Stimulated activated CD8-positive, alpha-beta memory T cell treated with anti-CD3 and anti-CD28 coated beads, Interleukin-15, amount 100 ng/mL, for 24 hours (primary cell): Measurements from ENCODE around the gene CCDC192.

Experiments used
- DNase-seq: peaks from one replicate; pipeline ENCODE4 v3.0.0-alpha.2; 2020; ENCODE audit warnings: low read depth

CCDC192 gene

GRCh38 chr5:127810707-127811490 is 107.7 kb downstream of the CCDC192 start:
- no peak for DNase-seq

- no peak for DNase-seq
These were observed 109.4 kb downstream of the CCDC192 start for GRCh38 chr5:127812570-127812969.

- DNase-seq, result no peak
These were observed 110.7 kb downstream of the CCDC192 start for GRCh38 chr5:127813633-127814587.

GRCh38 chr5:127814588-127814973 is 111.4 kb downstream of the CCDC192 start:
- no peak for DNase-seq

GRCh38 chr5:127820910-127821553 is 117.8 kb downstream of the CCDC192 start:
- DNase-seq, result no peak

GRCh38 chr5:127821896-127822295 is 118.7 kb downstream of the CCDC192 start:
- no peak for DNase-seq

- no peak for DNase-seq
These were observed 120.9 kb downstream of the CCDC192 start for GRCh38 chr5:127824126-127824525.

GRCh38 chr5:127826011-127826410 is 122.8 kb downstream of the CCDC192 start:
- DNase-seq, result no peak

- DNase-seq, result no peak
These were observed 124.3 kb downstream of the CCDC192 start for GRCh38 chr5:127827451-127827850.

- no peak for DNase-seq
These were observed 127.0 kb downstream of the CCDC192 start for GRCh38 chr5:127830157-127830556.

- DNase-seq, result no peak
These were observed 127.8 kb downstream of the CCDC192 start for GRCh38 chr5:127830829-127831598.

- no peak for DNase-seq
These were observed 128.9 kb downstream of the CCDC192 start for GRCh38 chr5:127832067-127832466.

GRCh38 chr5:127834094-127834531 is 130.9 kb downstream of the CCDC192 start:
- no peak for DNase-seq

GRCh38 chr5:127834554-127834953 is 131.4 kb downstream of the CCDC192 start:
- DNase-seq, result no peak

- no peak for DNase-seq
These were observed 135.5 kb downstream of the CCDC192 start for GRCh38 chr5:127838661-127839060.

GRCh38 chr5:127839072-127839471 is 135.9 kb downstream of the CCDC192 start:
- no peak for DNase-seq

- no peak for DNase-seq
These were observed 136.5 kb downstream of the CCDC192 start for GRCh38 chr5:127839496-127840197.

GRCh38 chr5:127840198-127840524 is 137.0 kb downstream of the CCDC192 start:
- no peak for DNase-seq

- no peak for DNase-seq
These were observed 137.6 kb downstream of the CCDC192 start for GRCh38 chr5:127840809-127841208.

- DNase-seq, result no peak
These were observed 141.4 kb downstream of the CCDC192 start for GRCh38 chr5:127844581-127845021.

GRCh38 chr5:127846884-127847283 is 143.7 kb downstream of the CCDC192 start:
- no peak for DNase-seq
